ENCODE data around the gene CST6. TPM values are rescaled to one million over a fixed set of nuclear protein-coding genes. Genes with fewer than 3 reads are reported as not detected.

The CST6 gene
- total RNA-seq, 1 donor from 2014 or later: not detected

GRCh38 chr11:66012946-66013761 is 1.3 kb downstream of the CST6 start:
- DNase-seq (ENCODE audit: low spot score): no peak
- Mint-ChIP-seq H3K27ac (ENCODE audit: unreplicated experiment) (no peak overlapping the region), H3K4me1 (ENCODE audit: low read depth) (peaks cover 55% of the 10 kb centered on the region), H3K27me3 (ENCODE audit: low read depth) (no peaks in the 10 kb centered on the region), H3K9me3 (ENCODE audit: low read depth) (no peaks in the 10 kb centered on the region), H3K36me3 (ENCODE audit: low read depth) (no peaks in the 10 kb centered on the region), H3K4me3 (ENCODE audit: unreplicated experiment) (no peak overlapping the region)
- no peak for TF ChIP-seq CTCF (IDR thresholded peaks at IDR 0.05)

GRCh38 chr11:66013762-66014100 is 1.9 kb downstream of the CST6 start:
- TF ChIP-seq CTCF (IDR thresholded peaks at IDR 0.05): no peak
- no peaks in the 10 kb centered on the region for H3K9me3 Mint-ChIP-seq (ENCODE audit: low read depth)
- no peak for DNase-seq (ENCODE audit: low spot score)
- H3K4me3 Mint-ChIP-seq (ENCODE audit: unreplicated experiment): no peak overlapping the region
- H3K27me3 Mint-ChIP-seq (ENCODE audit: low read depth): no peaks in the 10 kb centered on the region
- H3K36me3 Mint-ChIP-seq (ENCODE audit: low read depth): no peaks in the 10 kb centered on the region
- H3K4me1 Mint-ChIP-seq (ENCODE audit: low read depth): peaks cover 52% of the 10 kb centered on the region
- H3K27ac Mint-ChIP-seq (ENCODE audit: unreplicated experiment): no peak overlapping the region

- DNase-seq (ENCODE audit: low spot score): no peak
- peaks cover 49% of the 10 kb centered on the region for H3K4me1 Mint-ChIP-seq (ENCODE audit: low read depth)
- H3K36me3 Mint-ChIP-seq (ENCODE audit: low read depth): no peaks in the 10 kb centered on the region
- no peaks in the 10 kb centered on the region for H3K9me3 Mint-ChIP-seq (ENCODE audit: low read depth)
- no peak overlapping the region for H3K4me3 Mint-ChIP-seq (ENCODE audit: unreplicated experiment)
- H3K27me3 Mint-ChIP-seq (ENCODE audit: low read depth): no peaks in the 10 kb centered on the region
- peak overlapping the region; percentile 85 for H3K27ac Mint-ChIP-seq (ENCODE audit: unreplicated experiment)
- TF ChIP-seq CTCF (IDR thresholded peaks at IDR 0.05): no peak
Observed at GRCh38 chr11:66014804-66015453, 3.1 kb downstream of the CST6 start.

GRCh38 chr11:66015454-66015881 is 3.7 kb downstream of the CST6 start:
- H3K9me3 Mint-ChIP-seq (ENCODE audit: low read depth): no peaks in the 10 kb centered on the region
- no peak for TF ChIP-seq CTCF (IDR thresholded peaks at IDR 0.05)
- no peak overlapping the region for H3K4me3 Mint-ChIP-seq (ENCODE audit: unreplicated experiment)
- no peaks in the 10 kb centered on the region for H3K36me3 Mint-ChIP-seq (ENCODE audit: low read depth)
- H3K4me1 Mint-ChIP-seq (ENCODE audit: low read depth): peaks cover 52% of the 10 kb centered on the region
- DNase-seq (ENCODE audit: low spot score): no peak
- no peaks in the 10 kb centered on the region for H3K27me3 Mint-ChIP-seq (ENCODE audit: low read depth)
- peak overlapping the region; percentile 85 for H3K27ac Mint-ChIP-seq (ENCODE audit: unreplicated experiment)

GRCh38 chr11:66015936-66016792 is 4.4 kb downstream of the CST6 start:
- H3K4me1 Mint-ChIP-seq (ENCODE audit: low read depth): peaks cover 55% of the 10 kb centered on the region
- no peaks in the 10 kb centered on the region for H3K36me3 Mint-ChIP-seq (ENCODE audit: low read depth)
- DNase-seq (ENCODE audit: low spot score): no peak
- H3K9me3 Mint-ChIP-seq (ENCODE audit: low read depth): no peaks in the 10 kb centered on the region
- no peak for TF ChIP-seq CTCF (IDR thresholded peaks at IDR 0.05)
- H3K4me3 Mint-ChIP-seq (ENCODE audit: unreplicated experiment): no peak overlapping the region
- peak overlapping the region; percentile 85 for H3K27ac Mint-ChIP-seq (ENCODE audit: unreplicated experiment)
- H3K27me3 Mint-ChIP-seq (ENCODE audit: low read depth): no peaks in the 10 kb centered on the region
